GM23338 (cell line): ENCODE data around the gene RBP5.

Experiments used
- CTCF ChIP-seq, 2 experiments: fragments of 200-600 bp in 1 of 2; sonication (generic) in 1 of 2; conservative IDR thresholded peaks; 2 replicates each; pipeline versions ENCODE4 v1.5.1 to v1.6.1; 2016 to 2017; ENCODE audit warnings: antibody characterized with exemption in 2 of 2, low read depth in 2 of 2, mild to moderate bottlenecking in 2 of 2, moderate library complexity in 1 of 2
- EZH2 ChIP-seq: fragments of 200-600 bp; sonication (generic); IDR thresholded peaks from one replicate; pipeline ENCODE4 v1.8.0; 2017; ENCODE audit warnings: antibody characterized with exemption, mild to moderate bottlenecking, low read depth; ENCODE audit not compliant: unreplicated experiment
- EZH2phosphoT487 ChIP-seq: fragments of 200-600 bp; sonication (generic); IDR thresholded peaks from one replicate; pipeline ENCODE4 v1.8.1; 2018; ENCODE audit warnings: antibody characterized with exemption; ENCODE audit not compliant: unreplicated experiment
- NANOG ChIP-seq: IDR thresholded peaks from 2 replicates; pipeline ENCODE4 v1.6.1; 2016; ENCODE audit warnings: antibody characterized with exemption, borderline replicate concordance
- REST ChIP-seq: IDR thresholded peaks from one replicate; pipeline ENCODE4 v1.6.1; 2018; ENCODE audit warnings: antibody characterized with exemption; ENCODE audit not compliant: unreplicated experiment
- ZNF114 ChIP-seq: fragments of 250-450 bp; sonication (Bioruptor Pico); IDR thresholded peaks from 2 replicates; pipeline ENCODE4 v1.5.0; 2020; ENCODE audit warnings: mild to moderate bottlenecking, moderate library complexity

- TF ChIP-seq CTCF (conservative IDR thresholded peaks at IDR 0.05; ENCODE audit: low read depth in 2 of 2) (no peak), REST (no peak), EZH2phosphoT487 (no peak), EZH2 (no peak), NANOG (no peak), ZNF114 (CRISPR knock-in tag) (no peak)
Observed at GRCh38 chr12:7091660-7092228, 36.9 kb downstream of the RBP5 start.
